CD4-positive, alpha-beta T cell treated with Interferon alpha-2 for 1 hour (primary cell): ENCODE results near the gene ADAM8.
"Not testable (repeated sequence)": the region's sequence is repeated elsewhere in the genome, so short reads cannot be mapped to it uniquely, and the experiment has no call there.

Experiments
- DNase-seq, 2 donors: peaks; one replicate each; pipeline ENCODE4 v3.0.0-alpha.2; 2020 to 2022

ADAM8 gene

DNA sequence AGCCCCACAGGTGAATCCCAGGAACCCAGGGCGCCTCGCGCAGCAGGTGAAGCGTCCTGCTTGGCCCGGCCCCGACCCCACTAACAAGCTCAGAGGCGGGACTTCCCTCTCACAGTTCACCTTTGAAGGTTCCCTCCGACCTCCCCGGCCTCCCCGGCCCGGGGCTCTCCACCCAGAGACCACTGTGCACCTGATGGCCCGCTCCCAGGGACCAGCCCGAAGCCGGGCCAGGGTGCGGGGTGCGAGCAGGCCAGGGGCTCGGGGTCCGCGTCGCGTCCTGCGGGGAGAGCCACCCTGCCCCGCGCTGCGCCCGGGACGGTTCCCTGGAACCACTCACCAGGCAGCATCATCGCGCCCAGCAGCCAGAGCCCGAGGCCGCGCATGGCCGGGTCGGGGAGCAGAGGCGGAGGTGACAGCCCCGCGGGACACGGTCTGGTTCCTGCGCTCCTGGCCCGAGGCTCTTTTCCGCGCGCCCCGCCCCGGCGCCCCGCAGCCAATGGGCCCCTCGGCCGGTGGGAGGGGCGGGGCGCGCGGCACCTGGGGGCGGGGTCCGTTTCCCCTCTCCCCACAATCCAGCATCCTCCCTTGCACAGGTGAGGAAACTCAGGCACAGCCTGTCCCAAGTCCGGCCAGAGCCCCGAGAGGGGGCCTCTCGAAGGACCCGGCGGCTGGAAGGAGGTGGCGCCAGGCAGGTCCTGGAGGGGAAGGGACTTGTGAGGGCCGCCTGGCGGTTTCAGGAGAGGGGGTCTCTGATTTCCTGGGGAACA lies at the start of gene ADAM8:
ADAM8 (minus strand) TSS at position 434 of the 767 bp plus-strand sequence; CDS start at position 383, 51 bp downstream.
- DNase-seq: peak; percentile 67 to 79

DNA sequence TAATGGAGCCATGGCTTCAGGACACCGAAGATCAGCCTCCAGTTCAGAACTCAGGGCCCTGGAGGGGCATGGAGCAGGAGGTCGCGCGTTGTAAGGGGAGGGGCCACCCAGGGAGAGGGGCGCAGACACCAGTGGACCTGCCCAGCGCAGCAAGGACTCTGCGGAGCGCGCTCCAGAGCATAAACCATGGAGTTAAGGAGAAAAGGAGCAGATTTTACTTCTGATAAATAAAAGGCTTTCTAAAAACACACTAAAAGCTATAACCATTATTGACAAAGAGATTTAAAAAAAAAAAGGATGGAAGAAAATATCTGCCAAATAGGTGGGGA lies 49.5 kb upstream of the ADAM8 start:
- DNase-seq: no peak

DNA sequence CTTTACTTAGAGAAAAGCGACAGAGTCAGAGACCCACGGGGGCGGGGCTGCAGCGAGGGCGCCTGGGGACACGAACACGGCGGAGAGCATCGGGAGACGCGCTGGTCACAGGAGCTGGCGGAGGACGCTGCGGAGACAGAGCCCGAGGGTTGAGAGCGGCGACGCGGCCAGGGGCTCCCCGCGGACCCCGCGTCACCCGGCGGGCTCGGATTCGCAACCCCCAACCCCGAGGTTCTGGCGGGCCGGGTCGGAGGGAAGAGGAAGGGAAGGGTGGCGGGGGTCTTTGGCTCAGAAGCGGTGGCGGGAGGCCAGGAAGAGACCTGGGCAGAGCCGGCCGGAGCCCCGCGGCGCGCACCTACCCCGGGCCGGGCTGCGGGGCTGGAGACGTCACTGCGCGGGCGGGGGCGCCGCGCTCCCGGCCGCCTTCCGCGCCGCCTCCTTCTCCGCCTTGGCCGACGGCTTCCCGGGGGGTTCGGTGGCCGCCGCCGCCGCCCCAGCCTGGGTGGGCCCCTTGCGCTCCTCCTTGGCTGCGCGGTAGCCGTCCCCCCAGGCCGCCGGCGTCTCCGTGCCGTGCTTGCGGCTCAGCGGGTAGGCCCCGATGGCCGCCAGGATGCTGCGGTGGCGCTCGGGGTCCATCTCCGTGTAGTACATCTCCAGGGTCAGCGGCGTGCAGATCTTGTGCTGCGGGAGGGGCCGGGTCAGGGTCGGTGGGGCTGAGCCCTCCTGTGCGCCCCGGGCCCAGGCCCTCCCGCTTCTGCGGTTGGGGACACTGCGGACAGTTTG lies 49.0 kb upstream of the ADAM8 start:
- DNase-seq: peak in 1 of 2 donors; percentile 38

DNA sequence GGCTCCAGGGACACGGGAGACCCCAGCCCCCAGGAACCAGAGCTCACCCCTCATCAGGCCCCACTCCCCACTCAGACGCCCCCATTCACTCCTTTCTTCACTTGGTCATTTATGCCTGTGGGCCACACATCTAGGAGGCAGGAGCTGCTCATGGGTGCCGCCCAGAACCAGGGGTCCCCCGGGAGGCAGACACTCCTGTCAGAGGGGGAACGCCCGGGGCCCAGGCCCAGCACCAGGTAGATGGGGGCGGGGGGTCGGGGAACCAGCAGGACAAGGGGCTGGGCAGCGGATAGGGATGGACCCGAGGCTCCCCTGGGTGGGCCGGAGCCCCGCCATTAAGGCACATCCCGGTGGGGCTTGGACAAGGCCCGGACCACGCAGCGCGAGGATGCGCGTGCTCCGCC lies 48.2 kb upstream of the ADAM8 start:
- DNase-seq: no peak

DNA sequence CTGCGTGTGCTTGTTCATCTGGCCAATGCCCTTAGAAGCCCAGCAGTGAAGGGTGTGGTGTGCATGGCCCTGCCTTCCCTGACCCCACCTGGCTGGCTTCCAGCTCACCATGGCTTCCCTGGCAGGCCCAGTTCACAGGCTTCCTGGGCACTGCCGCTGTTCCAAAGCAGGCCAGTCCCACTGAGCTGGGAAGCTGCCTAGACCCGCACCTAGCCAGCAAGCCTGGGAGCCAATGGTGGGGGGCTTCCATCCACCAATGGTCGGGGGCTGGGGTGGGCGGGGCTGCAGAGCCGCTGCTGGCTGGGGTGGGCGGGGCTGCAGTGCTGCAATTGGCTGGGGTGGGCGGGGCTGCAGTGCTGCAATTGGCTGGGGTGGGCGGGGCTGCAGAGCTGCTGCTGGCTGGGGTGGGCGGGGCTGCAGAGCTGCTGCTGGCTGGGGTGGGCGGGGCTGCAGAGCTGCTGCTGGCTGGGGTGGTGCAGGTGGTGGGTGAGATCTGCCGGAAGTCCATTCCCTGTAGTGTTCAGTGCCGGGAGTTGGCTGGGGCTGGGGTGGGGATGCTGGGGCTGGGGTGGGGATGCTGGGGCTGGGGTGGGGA lies 47.6 kb upstream of the ADAM8 start:
- DNase-seq: peak; percentile 67 to 80

DNA sequence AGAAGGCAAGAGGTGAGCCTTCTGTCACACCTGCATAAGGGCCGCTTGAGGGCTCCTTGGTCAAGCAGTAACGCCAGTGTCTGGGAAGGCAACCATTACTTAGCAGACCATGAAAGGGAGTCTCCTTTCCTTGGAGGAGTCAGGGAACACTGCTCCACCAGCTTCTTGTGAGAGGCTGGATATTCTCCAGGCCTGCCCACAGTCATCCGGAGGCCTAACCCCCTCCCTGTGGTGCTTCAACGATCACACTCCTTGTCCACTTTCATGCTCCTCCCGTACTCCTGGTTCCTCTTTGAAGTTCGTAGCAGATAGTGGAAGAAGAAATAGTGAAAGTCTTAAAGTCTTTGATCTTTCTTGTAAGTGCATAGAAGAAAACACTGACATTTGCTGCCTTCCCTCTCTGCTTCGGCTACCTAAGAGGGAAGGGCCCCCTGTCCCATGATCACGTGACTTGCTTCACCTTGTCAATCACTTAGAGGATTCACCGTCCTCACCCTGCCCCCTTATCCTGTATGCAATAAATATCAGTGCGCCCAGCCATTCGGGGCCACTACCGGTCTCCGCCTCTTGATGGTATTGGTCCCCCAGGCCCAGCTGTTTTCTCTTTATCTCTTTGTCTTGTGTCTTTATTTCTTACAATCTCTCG lies 45.5 kb upstream of the ADAM8 start:
- DNase-seq: not testable (repeated sequence)

DNA sequence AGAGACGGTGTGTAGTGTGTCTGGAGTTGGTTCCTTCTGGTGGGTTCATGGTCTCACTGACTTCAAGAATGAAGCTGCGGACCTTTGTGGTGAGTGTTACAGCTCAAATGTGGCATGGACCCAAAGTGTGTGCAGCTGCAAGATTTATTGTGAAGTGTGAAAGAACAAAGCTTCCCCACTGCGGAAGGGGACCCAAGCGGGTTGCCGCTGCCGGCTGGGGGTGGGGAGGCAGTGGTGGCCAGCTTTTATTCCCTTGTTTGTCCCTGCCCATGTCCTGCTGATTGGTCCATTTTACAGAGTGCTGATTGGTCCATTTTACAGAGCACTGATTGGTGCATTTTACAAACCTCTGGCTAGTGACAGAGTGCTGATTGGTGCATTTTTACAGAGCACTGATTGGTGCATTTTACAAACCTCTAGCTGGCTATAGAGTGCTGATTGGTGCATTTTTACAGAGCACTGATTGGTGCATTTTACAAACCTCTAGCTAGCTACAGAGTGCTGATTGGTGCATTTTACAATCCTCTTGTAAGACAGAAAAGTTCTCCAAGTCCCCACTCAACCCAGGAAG lies 44.3 kb upstream of the ADAM8 start:
- DNase-seq: not testable (repeated sequence)

DNA sequence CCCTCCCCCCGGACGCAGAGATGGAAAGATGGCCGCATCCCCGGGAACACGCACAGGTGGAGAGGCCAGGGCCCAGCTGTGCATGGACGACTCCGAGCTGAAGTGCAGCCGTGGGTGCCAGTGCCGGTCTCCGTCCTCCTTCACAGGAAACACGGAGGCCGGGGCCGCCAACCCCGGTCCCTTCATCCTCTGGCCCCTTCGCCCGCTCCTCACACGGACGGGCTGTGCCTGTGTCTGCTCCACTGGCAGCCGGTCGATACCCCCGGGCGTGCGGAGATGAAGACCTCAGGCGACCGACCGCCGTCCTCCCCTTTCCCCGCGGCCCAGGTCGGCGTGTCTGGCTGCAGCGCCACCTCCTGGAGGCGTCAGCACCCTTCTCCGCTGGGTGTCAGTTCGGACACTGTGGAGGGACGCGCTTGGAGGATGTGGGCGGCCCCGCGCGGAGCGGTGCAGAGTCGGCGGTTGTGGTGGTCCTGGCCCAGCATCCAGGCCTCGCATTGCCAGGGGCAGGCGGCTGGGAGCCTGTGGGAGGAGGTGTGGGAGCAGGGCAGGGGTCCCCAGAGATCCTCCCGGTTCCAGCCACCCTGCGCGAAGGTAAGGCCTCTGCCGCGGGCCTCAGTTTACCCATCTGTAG lies 41.9 kb upstream of the ADAM8 start:
- peak; percentile 62 to 79 for DNase-seq

DNA sequence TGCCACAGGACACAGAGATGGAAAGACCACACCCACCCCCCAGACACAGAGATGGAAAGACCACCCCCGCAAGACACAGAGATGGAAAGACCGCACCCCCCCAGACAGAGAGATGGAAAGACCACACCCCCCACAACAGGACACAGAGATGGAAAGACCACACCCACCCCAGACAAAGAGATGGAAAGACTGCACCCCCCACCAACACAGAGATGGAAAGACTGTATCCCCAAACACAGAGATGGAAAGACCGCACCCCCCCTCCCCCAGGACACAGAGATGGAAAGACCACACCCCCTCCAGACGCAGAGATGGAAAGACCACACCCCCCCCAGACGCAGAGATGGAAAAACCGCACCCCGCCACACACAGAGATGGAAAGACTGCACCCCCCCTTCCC lies 40.1 kb upstream of the ADAM8 start:
- no peak for DNase-seq

DNA sequence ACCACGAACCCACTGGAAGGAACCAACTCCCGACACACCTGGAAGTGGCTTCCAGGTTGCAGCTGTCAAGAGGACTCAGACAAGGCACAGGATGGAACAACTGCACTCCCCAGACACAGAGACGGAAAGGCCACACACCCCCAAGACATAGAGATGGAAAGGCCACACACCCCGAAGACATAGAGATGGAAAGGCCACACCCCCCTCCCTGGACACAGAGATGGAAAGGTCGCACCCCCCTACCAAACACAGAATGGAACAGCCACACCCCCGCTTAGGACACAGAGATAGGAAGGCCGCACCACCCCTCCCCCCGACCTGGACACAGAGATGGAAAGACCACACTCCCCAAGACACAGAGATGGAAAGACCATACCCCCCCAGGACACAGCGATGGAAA lies 39.6 kb upstream of the ADAM8 start:
- no peak for DNase-seq

DNA sequence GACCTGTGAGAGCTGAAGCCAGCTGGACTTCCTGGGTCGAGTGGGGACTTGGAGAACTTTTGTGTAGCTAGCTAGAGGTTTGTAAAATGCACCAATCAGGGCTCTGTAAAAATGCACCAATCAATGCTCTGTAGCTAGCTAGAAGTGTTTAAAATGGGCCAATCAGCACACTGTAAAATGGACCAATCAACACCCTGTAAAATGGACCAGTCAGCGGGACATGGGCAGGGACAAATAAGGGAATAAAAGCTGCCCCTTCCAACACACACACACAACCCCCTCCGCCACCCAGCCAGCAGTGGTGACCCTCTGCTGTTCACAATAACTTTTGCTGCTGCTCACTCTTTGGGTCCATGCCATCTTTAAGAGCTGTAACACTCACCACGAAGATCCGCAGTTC lies 39.2 kb upstream of the ADAM8 start:
- DNase-seq: no peak

DNA sequence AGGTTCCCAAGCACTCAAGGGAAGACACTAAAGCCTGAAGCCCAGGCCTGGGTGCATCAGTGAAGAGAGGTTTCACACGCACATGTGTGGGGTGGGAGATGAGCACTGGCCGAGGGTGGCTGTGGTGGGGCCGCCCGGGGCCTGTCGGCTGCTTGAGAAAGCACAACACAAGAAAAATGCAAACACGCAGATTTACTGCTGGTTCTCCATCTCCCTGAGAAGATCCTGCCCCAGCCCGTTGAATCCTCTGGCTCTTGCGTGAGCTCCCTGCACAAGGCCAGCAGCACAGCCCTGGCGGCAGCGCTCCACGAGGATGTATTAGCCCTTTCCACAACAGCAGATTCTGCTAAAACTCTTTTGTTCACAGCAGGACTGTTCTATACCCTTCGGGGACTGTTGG lies 38.2 kb upstream of the ADAM8 start:
- no peak for DNase-seq

DNA sequence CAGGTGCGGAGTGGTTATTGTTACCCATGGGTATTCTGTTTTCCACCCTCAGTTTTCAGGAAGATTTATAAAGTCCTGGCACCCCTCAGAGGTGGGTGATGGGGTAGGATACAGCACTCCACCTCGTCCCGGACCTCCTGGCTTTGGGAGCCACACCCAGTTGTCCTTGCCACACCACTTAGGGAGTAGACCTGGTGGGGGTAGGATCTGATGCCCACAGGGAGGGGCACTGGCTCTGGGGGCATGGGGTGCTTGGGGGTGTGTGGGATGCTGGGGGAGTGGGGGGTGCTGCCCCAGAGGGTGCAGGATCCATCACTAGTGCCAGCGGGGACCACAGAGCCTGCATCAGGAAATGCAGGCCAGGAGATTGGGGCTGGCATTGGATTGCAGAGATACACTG lies 36.5 kb upstream of the ADAM8 start:
- DNase-seq: no peak

DNA sequence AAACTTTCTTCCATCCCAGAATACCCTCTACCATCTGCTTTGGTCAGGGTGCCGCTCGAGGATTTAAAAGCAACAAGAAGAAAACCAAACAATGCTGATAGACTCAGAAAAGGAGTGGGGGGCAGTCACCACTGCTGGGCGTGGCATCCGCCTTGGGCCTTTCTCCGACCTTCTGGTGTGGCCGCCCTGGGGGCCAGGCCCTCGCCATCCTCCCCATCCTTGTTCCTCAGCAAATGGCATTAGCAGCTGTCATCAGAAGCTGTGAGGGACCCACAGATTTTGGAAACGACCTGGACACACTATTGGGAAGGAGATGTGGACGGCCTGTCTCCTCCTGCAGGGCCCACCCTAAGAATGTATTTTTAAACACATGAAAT lies 36.1 kb upstream of the ADAM8 start:
- no peak for DNase-seq

DNA sequence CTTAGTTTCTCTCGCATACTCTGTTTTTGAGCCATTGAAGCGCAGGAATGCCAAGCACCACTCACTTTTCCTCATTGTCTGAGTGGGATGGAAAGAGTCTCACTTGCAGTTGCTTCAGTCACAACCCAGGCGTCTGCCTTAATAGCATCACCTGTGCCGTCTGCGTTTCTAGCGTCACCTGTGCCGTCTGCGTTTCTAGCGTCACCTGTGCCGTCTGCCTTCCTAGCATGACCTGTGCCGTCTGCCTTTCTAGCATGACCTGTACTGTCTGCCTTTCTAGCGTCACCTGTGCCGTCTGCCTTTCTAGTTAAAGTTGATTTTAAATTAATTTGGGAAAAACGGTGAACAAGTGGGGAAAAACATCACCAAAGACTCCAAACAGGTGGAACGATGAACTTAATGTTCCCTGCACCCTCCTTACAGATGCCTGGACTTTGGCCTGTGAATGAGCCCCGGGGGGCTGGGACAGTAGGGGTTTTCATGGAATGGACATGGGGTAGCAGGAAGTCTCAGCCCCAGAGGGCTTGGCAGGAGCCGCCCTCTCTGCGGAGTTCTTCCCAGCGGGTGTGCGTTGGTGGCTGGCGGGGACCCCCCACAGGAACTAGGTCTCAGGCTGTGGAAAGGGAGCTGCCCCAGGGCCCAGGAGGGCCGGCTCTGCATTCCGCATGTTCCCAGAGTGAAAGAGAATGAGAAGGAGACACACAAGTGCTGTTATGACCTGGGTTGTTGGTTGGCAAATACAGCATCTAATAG lies 35.5 kb upstream of the ADAM8 start:
- no peak for DNase-seq

DNA sequence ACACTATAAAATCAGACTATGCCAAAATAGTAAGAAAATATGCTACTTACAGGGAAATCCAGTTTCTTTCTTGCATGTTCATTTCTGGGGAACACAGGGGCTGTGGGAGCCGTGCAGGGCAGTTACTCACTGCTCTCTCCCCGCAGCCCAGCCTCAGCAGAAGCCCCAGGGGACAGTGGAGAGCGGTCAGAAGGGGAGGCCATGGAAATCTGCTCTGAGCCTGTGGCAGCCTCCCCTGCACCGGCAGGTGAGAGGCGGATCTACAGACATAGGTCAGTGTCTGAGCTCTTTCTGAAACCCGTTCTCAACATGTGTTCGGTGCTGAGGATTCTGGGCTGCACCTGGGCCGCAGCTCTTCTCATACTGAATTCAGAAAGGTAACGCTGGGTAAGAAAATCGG lies 34.9 kb upstream of the ADAM8 start:
- DNase-seq: no peak

DNA sequence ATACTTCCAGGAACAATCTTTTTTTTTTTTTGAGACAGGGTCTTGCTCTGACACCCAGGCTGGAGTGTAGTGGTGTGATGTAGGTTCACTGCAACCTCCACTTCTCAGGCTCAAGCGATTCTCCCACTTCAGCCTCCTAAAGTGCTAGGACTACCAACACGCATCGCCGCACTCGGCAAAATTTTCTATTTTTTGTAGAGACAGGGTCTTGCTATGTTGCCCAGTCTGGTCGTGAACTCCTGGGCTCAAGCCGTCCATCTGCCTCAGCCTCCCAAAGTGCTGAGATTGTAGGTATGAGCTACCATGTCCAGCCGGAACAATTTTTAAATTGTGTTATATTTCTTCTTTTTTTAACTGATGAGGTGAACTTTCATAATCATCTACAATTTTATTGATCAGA lies 34.1 kb upstream of the ADAM8 start:
- no peak for DNase-seq

DNA sequence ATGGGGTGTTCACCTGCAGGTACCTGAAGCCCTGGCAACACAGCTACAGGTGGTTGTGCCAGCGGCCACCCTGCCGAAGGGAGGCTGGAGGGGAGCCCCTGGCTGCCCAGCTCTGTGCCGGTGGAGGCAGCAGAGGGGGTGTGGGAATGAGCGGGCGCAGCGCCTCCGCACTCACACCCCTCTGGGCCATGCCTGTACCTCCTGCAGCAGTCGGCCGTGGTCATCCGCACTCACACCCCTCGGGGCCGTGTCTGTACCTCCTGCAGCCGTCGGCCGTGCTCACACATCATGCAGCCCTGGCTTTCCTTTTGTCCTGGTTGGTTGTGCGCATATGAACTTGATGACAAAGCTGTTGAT lies 33.7 kb upstream of the ADAM8 start:
- no peak for DNase-seq

DNA sequence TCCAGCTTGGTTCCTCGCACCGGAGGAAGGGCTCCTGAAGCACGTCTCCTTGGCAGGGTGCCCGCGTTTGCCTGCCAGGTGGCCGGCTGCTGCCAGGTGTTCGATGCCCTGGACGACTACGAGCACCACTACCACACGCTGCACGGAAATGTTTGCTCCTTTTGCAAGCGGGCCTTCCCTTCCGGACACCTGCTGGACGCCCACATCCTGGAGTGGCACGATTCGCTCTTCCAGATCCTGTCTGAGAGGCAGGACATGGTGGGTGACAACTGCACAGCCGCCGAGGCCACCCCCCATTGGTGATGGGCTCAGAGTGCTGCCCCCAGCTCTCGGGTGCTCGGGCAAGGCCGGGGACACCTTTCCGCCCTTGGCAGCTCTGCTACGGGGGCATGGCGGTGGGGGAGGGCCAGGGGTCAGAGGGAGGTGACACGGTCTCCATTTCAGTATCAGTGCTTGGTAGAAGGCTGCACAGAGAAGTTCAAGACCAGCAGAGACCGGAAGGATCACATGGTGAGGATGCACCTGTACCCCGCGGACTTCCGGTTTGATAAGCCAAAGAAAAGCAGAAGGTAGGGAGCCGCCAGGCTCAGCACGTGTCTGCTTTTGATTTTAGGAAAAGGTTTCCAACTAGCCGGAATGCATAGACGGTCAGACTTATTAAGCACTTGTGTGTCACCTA lies 33.2 kb upstream of the ADAM8 start:
- DNase-seq: no peak

DNA sequence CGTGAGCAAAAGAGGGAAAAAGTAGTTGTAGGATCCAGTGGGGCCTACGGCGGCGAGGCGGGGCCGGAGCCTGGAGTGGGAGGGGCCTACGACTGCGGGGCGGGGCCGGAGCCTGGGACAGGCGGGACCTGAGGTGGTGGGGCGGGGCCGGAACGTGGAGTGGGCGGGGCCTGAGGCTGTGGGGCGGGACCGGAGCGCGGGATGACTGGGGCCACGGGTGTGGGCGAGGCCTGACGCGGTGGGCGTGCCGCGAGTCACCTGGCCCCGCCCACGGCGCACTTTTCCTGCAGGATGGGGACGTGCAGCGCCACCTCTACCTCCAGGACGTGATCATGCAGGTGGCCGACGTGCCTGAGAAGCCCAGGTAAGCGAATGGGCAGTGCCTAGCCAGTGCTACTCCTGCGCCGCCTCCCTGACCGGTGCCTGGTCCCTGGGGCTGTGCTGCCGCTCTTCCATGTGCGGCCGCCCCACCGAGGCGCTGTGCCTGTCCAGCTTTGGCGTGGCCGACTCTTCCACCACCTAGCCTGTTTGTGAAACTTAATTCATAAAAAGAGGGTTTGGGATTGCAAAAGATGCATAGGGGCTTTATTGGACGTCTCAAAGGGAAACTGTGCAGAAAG lies 32.5 kb upstream of the ADAM8 start:
- peak; percentile 85 to 94 for DNase-seq
